ENCODE results near the gene VAC14. TPM values are rescaled to one million over a fixed set of nuclear protein-coding genes. Genes with fewer than 3 reads are reported as not detected.
A peak's percentile ranks its signal among the peaks of the same experiment; 100 is the strongest.

VAC14 gene
- total and polyA plus RNA-seq, 2 of the 8 experiments (the other 6 are each of a cell fraction or from before 2014, with no cell fraction given), result 56.0 to 108 TPM

DNA sequence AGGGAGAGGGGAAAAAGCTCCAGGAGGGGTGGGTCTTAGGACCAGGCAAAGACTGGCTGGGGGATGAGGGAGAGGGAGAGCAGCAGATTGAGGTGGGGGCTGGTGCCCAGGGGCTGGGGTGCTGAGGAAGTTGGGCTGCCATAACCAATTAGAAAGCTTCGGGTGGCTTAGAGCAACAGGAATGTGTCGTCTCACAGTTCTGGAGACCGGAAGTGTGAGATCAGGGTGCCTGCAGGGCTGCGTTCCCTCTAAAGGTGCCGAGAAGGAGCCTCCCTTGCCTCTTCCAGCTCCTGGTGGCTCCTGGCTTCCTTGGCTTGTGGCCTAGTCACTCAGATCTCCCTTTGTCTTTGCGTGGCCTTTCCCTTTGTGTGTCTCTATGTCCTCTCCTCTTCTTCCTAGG is 152.4 kb downstream of the VAC14 start:
- Histone ChIP-seq H3K4me1 (replicated peaks in 1 of 4; ENCODE audit: control insufficient read depth in 3 of 4, insufficient read depth in 4 of 4, low read length in 3 of 4) (peaks cover 0 to 3% (median 0%) of the 10 kb centered on the region in 4 experiments; a peak in 1 of 7 replicates), H2BK120ac (replicated peaks; ENCODE audit: low read depth, low read length) (no peak overlapping the region), H3K79me1 (ENCODE audit: low read depth, low read length) (no peaks in the 10 kb centered on the region), H3K4ac (replicated peaks; ENCODE audit: insufficient read length, low read depth, low read length) (no peak overlapping the region), H3K23ac (ENCODE audit: insufficient read length) (no peak overlapping the region), H3K9me3 (ENCODE audit: insufficient read depth in 2 of 2, low read depth in 1 of 2, low read length in 1 of 2) (no peaks in the 10 kb centered on the region; a peak in 1 of 4 replicates), H2BK15ac (ENCODE audit: low read length) (no peak overlapping the region), H3K4me2 (ENCODE audit: insufficient read depth in 1 of 2, low read depth in 2 of 2, low read length in 2 of 2) (no peak overlapping the region), H3K14ac (ENCODE audit: insufficient read length) (no peak overlapping the region), H4K20me1 (replicated peaks in 1 of 2; ENCODE audit: control insufficient read depth in 1 of 2, insufficient read depth in 2 of 2, low read length in 2 of 2) (no peaks in the 10 kb centered on the region), H3K36me3 (ENCODE audit: control insufficient read depth in 2 of 4, insufficient read depth in 4 of 4, low read length in 3 of 4) (no peaks in the 10 kb centered on the region), H3K4me3 (ENCODE audit: extremely low read depth in 1 of 4, insufficient read depth in 2 of 4, low read depth in 3 of 4, low read length in 4 of 4) (no peak overlapping the region), H4K8ac (ENCODE audit: extremely low read depth, insufficient read depth, low read length) (no peak overlapping the region), H3K79me2 (ENCODE audit: control insufficient read depth in 1 of 2, insufficient read depth in 2 of 2, low read length in 2 of 2) (no peaks in the 10 kb centered on the region), H3K27ac (ENCODE audit: low read depth, low read length) (no peak overlapping the region), H3K9ac (replicated peaks in 1 of 4; ENCODE audit: extremely low read depth in 1 of 4, low read depth in 3 of 4, low read length in 3 of 4) (no peak overlapping the region), H3K18ac (ENCODE audit: extremely low read depth, low read length) (no peak overlapping the region), H3K27me3 (replicated peaks in 1 of 4; ENCODE audit: control insufficient read depth in 3 of 4, extremely low read depth in 1 of 4, insufficient read depth in 3 of 4, low read length in 3 of 4) (no peaks in the 10 kb centered on the region), H2BK5ac (ENCODE audit: low read depth, low read length) (no peak overlapping the region), H3K23me2 (ENCODE audit: low read depth, low read length) (no peaks in the 10 kb centered on the region; the same call in 1 of the 2 replicates), H4K91ac (replicated peaks; ENCODE audit: insufficient read length, low read length) (no peak overlapping the region), H3K56ac (replicated peaks; ENCODE audit: insufficient read length, low read depth, low read length) (no peak overlapping the region), H2BK20ac (ENCODE audit: low read length) (no peak overlapping the region), H2BK12ac (ENCODE audit: low read depth, low read length) (0 out of 2 replicates have a peak overlapping the region, but pooled peaks have one; percentile 17), H2AFZ (ENCODE audit: low read length) (no peak overlapping the region), H4K5ac (ENCODE audit: insufficient read length, low read depth, low read length) (no peak overlapping the region), H2AK5ac (ENCODE audit: low read depth, low read length) (no peak overlapping the region)
- FAIRE-seq (no peak), DNase-seq (ENCODE audit: low read depth in 1 of 2, low spot score in 2 of 2) (no peak)
- CTCF ChIA-PET (ENCODE audit: partially characterized antibody), result interaction anchor here (0.6 to 1.7 kb wide), 5 partner anchors 38 to 396 kb away, joined by 3 to 5 read pairs (median 3); no protein-coding TSS in a partner anchor
- POLR2A ChIA-PET (ENCODE audit: partially characterized antibody), result interaction anchor here (0.6 to 1.3 kb wide), 4 partner anchors 8 to 38 kb away, joined by 3 to 4 read pairs (median 3); no protein-coding TSS in a partner anchor
- 93% methylated on average over 6 of the region's 6 CpGs; no CpG with 5 or more reads in 1 of the 2 experiments for WGBS, 2 experiments (ENCODE audit: extremely low coverage in 1 of 2, insufficient coverage in 1 of 2, insufficient read length in 1 of 2, insufficient replicate concordance in 2 of 2, low coverage in 1 of 2, low lambda C conversion rate in 2 of 2, missing lambda C conversion rate in 1 of 2)
- TF ChIP-seq RFX5 (IDR thresholded peaks at IDR 0.05; ENCODE audit: borderline replicate concordance, low read depth, low read length) (no peak), SP2 (IDR thresholded peaks at IDR 0.05; ENCODE audit: low read length) (no peak), SAP30 (IDR thresholded peaks at IDR 0.05; ENCODE audit: insufficient read depth, insufficient replicate concordance, low read length) (no peak), EGR1 (IDR thresholded peaks at IDR 0.05; ENCODE audit: borderline replicate concordance, low read depth, low read length) (no peak), CTBP2 (IDR thresholded peaks at IDR 0.05; ENCODE audit: borderline replicate concordance, insufficient read depth, insufficient read length, low read length) (no peak), NRF1 (IDR thresholded peaks at IDR 0.05; ENCODE audit: low read depth, low read length) (no peak), EZH2 (IDR thresholded peaks at IDR 0.05; ENCODE audit: low read depth, low read length, severe bottlenecking) (no peak), ASH2L (IDR thresholded peaks at IDR 0.05; ENCODE audit: low read length) (no peak), NANOG (IDR thresholded peaks at IDR 0.05; ENCODE audit: insufficient read depth, low read depth, low read length, poor library complexity, severe bottlenecking) (no peak)
- TF ChIP-seq, protein P1, sequence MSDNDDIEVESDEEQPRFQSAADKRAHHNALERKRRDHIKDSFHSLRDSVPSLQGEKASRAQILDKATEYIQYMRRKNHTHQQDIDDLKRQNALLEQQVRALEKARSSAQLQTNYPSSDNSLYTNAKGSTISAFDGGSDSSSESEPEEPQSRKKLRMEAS (IDR thresholded peaks at IDR 0.05), result no peak
- TF ChIP-seq, protein P2, sequence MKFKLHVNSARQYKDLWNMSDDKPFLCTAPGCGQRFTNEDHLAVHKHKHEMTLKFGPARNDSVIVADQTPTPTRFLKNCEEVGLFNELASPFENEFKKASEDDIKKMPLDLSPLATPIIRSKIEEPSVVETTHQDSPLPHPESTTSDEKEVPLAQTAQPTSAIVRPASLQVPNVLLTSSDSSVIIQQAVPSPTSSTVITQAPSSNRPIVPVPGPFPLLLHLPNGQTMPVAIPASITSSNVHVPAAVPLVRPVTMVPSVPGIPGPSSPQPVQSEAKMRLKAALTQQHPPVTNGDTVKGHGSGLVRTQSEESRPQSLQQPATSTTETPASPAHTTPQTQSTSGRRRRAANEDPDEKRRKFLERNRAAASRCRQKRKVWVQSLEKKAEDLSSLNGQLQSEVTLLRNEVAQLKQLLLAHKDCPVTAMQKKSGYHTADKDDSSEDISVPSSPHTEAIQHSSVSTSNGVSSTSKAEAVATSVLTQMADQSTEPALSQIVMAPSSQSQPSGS (IDR thresholded peaks at IDR 0.05; ENCODE audit: low read length), result no peak
